GM19324 (cell line): ENCODE data around the gene SLC25A3.
"Not testable (repeated sequence)": the region's sequence is repeated elsewhere in the genome, so short reads cannot be mapped to it uniquely, and the experiment has no call there.

Experiments used
- ATAC-seq: cut with Tn5 transposase; IDR thresholded peaks from one replicate; pipeline ENCODE4 v1.9.1; 2021; ENCODE audit warnings: mild to moderate bottlenecking, moderate library complexity; ENCODE audit not compliant: unreplicated experiment, low FRiP score

Gene SLC25A3

GRCh38 chr12:98593351-98594049, at the start of gene SLC25A3:
Gene SLC25A3 (plus strand): TSS chr12:98593686. CDS start chr12:98593979, 293 bp downstream.
- peak; percentile 100 for ATAC-seq

DNA sequence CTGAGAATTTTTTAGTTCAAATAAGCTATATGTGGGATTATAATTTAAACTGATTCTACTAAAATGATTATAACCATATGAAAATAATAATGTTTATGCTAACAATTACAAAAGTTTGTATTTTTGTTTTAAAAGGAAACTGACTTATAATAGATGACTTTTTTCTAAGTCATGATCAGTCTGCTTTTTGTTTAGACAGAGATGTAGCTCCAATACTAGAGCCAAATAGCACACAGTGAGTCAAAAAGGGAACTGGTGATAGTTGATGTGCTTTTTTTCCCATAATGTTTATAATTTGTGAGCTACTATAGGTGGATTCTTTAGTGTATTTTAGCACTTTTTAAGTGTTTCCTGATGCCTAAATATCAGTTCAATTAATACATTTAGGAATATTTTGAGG, 49.8 kb upstream of the SLC25A3 start:
- no peak for ATAC-seq

- ATAC-seq = no peak
Measured at GRCh38 chr12:98544751-98545150, 48.7 kb upstream of the SLC25A3 start.

- no peak for ATAC-seq
Measured at GRCh38 chr12:98549371-98550110, 43.9 kb upstream of the SLC25A3 start.

DNA sequence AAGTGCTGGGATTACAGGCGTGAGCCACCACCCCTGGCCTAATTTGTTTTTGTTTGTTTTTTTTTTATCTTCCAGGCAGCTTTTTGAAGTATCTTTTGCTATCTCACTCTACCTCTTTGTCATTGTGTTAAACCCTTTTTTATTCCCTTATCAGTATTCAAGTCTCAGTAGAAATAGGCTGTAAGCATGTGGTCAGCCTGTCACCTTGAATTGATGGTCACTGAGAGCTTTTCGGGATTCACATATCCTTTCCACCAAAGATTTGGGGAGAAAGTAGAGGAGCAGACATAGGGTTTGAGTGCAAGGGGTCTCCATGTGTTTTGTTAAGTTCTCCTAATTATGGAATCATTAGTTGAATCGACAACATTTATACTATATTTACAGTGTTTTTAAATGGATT, 41.7 kb upstream of the SLC25A3 start:
- no peak for ATAC-seq

- ATAC-seq = not testable (repeated sequence)
Measured at GRCh38 chr12:98558097-98558496, 35.4 kb upstream of the SLC25A3 start.

DNA sequence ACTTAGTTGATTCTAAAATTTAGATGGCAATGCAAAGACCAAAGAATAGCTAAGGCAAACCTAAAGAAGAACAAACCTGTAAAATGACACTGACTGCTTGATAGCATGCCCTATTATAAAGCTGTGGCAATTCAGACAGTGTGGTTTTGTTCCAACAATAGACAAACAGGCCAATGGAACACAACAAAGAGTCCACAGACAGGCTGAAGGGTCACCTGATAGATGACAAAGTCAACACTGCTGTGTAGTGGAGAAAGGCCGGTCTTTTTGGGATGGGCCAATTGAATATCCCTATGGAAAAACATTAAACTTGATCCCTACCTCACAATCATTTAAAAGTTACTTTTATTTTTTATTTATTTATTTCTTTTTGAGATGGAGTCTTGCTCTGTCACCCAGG, 33.8 kb upstream of the SLC25A3 start:
- no peak for ATAC-seq

DNA sequence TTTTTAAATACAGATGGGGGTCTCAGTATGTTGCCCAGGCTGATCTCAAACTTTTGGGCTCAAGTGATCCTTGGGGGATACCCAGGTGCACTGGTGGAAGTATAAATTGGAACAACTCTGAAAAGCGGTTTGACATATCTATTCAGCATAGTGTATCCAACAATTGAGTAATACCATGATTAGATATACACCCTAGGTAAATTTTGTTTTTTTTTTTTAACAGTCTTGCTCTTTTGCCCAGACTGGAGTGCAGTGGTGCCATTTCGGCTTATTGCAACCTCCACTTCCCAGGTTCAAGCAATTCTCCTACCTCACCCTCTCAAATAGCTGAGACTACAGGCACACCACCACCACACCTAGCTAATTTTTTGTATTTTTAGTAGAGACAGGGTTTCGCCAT, 31.6 kb upstream of the SLC25A3 start:
- no peak for ATAC-seq

GRCh38 chr12:98572010-98572409, 21.5 kb upstream of the SLC25A3 start:
- no peak for ATAC-seq

- no peak for ATAC-seq
Measured at GRCh38 chr12:98574110-98574509, 19.4 kb upstream of the SLC25A3 start.

DNA sequence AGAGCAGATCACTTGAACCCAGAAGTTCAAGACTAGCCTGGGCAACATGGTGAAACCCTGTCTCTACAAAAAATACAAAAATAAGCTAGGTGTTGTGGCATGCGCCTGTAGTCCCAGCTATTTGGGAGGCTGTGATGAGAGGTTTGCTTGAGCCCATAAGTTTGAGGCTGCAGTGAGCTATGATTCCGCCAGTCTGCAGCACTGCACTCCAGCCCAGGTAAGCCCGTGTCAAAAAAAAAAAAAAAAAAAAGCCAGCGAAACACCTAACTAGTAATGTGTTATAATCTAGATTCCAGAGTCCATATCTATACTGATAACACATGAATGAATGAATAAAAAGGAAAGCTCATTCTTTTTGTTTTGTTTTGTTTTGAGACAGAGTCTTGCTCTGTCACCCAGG, 18.5 kb upstream of the SLC25A3 start:
- ATAC-seq = no peak

DNA sequence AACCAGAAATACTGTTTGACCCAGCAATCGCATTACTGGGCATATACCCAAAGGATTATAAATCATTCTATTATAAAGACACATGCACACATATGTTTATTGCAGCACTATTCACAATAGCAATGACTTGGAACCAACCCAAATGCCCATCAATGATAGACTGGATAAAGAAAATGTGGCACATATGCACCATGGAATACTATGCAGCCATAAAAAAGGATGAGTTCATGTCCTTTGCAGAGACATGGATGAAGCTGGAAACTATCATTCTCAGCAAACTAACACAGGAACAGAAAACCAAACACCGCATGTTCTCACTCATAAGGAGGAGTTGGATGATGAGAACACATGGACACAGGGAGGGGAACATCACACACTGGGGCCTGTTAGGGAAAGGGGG, 16.7 kb upstream of the SLC25A3 start:
- ATAC-seq = not testable (repeated sequence)

DNA sequence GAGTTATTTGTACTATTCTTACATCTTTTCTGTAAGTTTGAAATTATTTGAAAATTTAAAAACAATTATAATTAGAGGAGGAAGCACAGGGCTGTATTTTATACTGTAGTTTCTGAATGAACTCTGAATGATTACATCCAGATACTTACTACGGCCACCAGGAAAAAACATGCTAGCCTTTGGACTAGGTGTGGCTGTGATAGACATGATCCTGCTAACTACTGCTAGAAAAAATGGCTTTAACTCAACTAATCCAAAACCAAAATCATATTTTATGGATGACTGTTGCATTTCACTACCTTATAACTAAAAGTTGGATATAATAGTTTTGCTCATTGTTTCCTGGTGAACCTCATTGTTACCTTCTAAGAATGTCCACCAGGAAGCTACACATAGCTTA, 15.1 kb upstream of the SLC25A3 start:
- ATAC-seq = no peak

GRCh38 chr12:98578821-98579220, 14.7 kb upstream of the SLC25A3 start:
- ATAC-seq = no peak

GRCh38 chr12:98579347-98579746, 14.1 kb upstream of the SLC25A3 start:
- ATAC-seq = no peak

GRCh38 chr12:98579835-98580234, 13.7 kb upstream of the SLC25A3 start:
- no peak for ATAC-seq

- no peak for ATAC-seq
Measured at GRCh38 chr12:98580695-98581094, 12.8 kb upstream of the SLC25A3 start.

GRCh38 chr12:98581101-98581500, 12.4 kb upstream of the SLC25A3 start:
- ATAC-seq = no peak

- no peak for ATAC-seq
Measured at GRCh38 chr12:98582093-98582492, 11.4 kb upstream of the SLC25A3 start.

DNA sequence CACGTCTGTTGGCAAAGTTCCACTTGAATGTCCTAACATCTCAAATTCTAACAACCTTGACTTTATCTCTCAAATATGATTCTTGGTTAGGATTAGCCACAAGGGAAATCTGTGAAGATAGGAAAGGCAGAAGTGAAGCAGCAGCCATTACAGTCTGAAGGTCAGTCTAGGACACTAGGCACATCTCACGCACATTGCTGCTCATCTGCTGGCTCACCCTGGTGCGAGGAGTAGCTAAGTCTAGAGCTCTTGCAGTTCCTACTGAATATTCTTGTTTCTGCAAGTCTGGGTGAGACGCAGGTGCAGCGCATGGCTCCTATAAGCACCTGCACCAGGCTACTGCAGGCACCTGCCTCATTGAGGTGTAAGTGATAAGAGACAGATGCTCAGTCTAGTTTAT, 6.4 kb upstream of the SLC25A3 start:
- no peak for ATAC-seq

- no peak for ATAC-seq
Measured at GRCh38 chr12:98591209-98591608, 2.3 kb upstream of the SLC25A3 start.

GRCh38 chr12:98592825-98593322, 612 bp upstream of the SLC25A3 start:
- ATAC-seq = no peak
